Karpas-422 (cell line): Measurements from ENCODE around the gene PLPPR3. TPM values are rescaled to one million over a fixed set of nuclear protein-coding genes. Genes with fewer than 3 reads are reported as not detected.

Source experiments
- DNase-seq: peaks from one replicate; pipeline ENCODE4 v3.0.0-alpha.2; 2015
- H2AFZ ChIP-seq: fragments of 200-600 bp; sonication (generic); 2 replicates; pipeline ENCODE4 v1.6.1; 2014; ENCODE audit warnings: antibody characterized with exemption, low read length, mixed read lengths
- H3K27ac ChIP-seq: fragments of 200-600 bp; sonication (generic); 2 replicates; pipeline ENCODE4 v1.5.1; 2014; ENCODE audit warnings: mild to moderate bottlenecking, low read length, moderate library complexity
- H3K27me3 ChIP-seq: fragments of 200-600 bp; sonication (generic); 2 replicates; pipeline ENCODE4 v1.6.1; 2014; ENCODE audit warnings: low read length, mixed read lengths
- H3K36me3 ChIP-seq: fragments of 200-600 bp; sonication (generic); 2 replicates; pipeline ENCODE4 v1.6.1; 2014; ENCODE audit warnings: low read length, mixed read lengths; ENCODE audit not compliant: insufficient read depth
- H3K4me1 ChIP-seq: fragments of 200-600 bp; sonication (generic); 2 replicates; pipeline ENCODE4 v1.6.1; 2014; ENCODE audit warnings: mild to moderate bottlenecking, low read length, mixed read lengths
- H3K4me2 ChIP-seq: fragments of 200-600 bp; sonication (generic); 2 replicates; pipeline ENCODE4 v1.6.1; 2014; ENCODE audit warnings: low read length, low read depth, mild to moderate bottlenecking; ENCODE audit not compliant: poor library complexity, severe bottlenecking
- H3K4me3 ChIP-seq: fragments of 200-600 bp; sonication (generic); 2 replicates; pipeline ENCODE4 v1.5.1; 2014; ENCODE audit warnings: mild to moderate bottlenecking, antibody characterized with exemption, low read length, mixed read lengths
- H3K79me2 ChIP-seq: fragments of 200-600 bp; sonication (generic); 2 replicates; pipeline ENCODE4 v1.6.1; 2014; ENCODE audit warnings: mild to moderate bottlenecking, low read length, mixed read lengths
- H3K9ac ChIP-seq: fragments of 200-600 bp; sonication (generic); 2 replicates; pipeline ENCODE4 v1.6.0; 2014; ENCODE audit warnings: low read length
- H3K9me2 ChIP-seq: fragments of 200-600 bp; sonication (generic), shearing (Covaris generic); replicated peaks from 2 replicates; pipeline ENCODE4 v1.6.0; 2014; ENCODE audit warnings: mild to moderate bottlenecking, low read length, moderate library complexity; ENCODE audit not compliant: insufficient read depth
- H3K9me3 ChIP-seq: fragments of 300-700, 200-600 bp; sonication (generic); 2 replicates; pipeline ENCODE4 v1.6.1; 2014; ENCODE audit warnings: low read length, mixed read lengths
- H4K20me1 ChIP-seq: fragments of 200-600 bp; sonication (generic); 2 replicates; pipeline ENCODE4 v1.6.1; 2014; ENCODE audit warnings: mild to moderate bottlenecking, antibody characterized with exemption, low read length, low read depth; ENCODE audit not compliant: insufficient read depth
- total RNA-seq: library from RNA; depleted of rRNA; stranded (reverse); fragments of >200 nt; shearing (Covaris generic); gene quantifications from 2 replicates; pipeline ENCODE4 v1.2.3, GENCODE V29; 2014; ENCODE audit warnings: low replicate concordance

The PLPPR3 gene
- total RNA-seq, 1 experiment from 2014 or later = not detected

DNA sequence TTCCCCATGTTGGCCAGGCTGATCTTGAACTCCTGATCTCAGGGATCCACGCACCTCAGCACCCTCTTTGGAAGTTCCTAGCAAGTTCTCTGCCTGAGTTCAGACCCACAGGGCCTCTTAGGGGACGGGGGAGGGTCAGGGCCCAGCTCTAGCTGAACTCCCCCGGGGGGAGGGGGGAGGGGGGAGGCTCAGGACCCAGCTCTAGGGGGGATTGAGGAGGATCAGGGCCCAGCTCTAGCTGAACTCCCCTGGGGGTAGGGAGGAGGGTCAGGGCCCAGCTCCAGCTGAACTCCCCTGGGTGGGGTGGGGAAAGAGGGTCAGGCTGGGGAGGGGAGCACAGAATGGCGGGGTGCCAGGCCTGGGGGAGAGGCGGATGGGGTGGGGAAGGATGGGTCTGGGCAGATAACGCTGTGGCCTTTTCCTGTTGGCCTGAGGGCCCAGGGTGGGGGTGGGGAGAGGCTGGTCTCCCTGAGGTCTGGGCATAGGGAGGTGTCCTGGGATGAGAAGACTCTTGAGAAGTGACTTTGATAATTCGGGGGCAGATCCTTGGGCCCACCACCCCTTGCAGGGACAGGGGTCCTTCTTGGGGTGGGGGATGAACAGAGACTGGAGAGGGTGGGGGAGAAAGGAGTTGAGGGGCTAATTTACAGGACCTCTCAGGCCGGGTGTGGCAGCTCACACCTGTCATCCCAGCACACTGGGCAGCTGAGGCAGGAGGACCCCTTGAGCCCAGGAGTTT, 30.0 kb downstream of the PLPPR3 start:
- H2AFZ ChIP-seq = no peak overlapping the region
- no peaks in the 10 kb centered on the region for H3K9me2 ChIP-seq
- H3K4me1 ChIP-seq = no peaks in the 10 kb centered on the region; the same call in 1 of the 2 replicates
- no peak overlapping the region for H3K4me3 ChIP-seq
- H3K79me2 ChIP-seq = no peaks in the 10 kb centered on the region
- no peaks in the 10 kb centered on the region for H3K9me3 ChIP-seq
- H3K27ac ChIP-seq = no peak overlapping the region
- no peaks in the 10 kb centered on the region for H3K27me3 ChIP-seq
- DNase-seq = no peak
- H3K36me3 ChIP-seq = no peaks in the 10 kb centered on the region
- H3K4me2 ChIP-seq = no peak overlapping the region
- H3K9ac ChIP-seq = no peak overlapping the region
- no peaks in the 10 kb centered on the region for H4K20me1 ChIP-seq

DNA sequence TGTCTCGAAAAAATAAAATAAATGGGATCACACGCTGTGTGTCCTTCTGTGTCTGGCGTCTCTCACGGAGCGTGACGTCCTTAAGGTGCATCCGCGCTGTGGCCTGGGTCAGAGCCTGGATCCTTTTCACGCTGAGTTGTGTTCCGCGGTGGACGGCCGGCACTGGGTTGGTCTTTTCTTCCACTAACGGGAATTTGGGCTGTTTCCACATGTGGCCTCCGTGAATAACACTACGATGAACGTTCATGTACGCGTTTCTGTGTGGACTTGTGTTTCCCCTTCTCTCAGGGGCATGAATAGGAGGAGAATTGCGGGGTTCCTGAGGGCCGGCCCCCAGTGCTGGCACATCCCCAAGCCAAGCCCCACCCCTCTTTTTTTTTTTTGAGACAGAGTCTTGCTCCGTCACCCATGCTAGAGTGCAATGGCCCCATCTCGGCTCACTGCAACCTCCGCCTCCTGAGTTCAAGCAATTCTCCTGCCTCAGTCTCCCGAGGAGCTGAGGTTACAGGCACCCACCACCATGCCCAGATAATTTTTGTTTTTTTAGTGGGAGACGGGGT, 30.7 kb downstream of the PLPPR3 start:
- DNase-seq = no peak
- no peaks in the 10 kb centered on the region for H3K4me1 ChIP-seq
- no peaks in the 10 kb centered on the region for H3K27me3 ChIP-seq
- no peak overlapping the region for H3K4me3 ChIP-seq
- no peak overlapping the region for H3K4me2 ChIP-seq
- H2AFZ ChIP-seq = no peak overlapping the region
- H3K9ac ChIP-seq = no peak overlapping the region
- no peaks in the 10 kb centered on the region for H3K36me3 ChIP-seq
- no peaks in the 10 kb centered on the region for H3K9me2 ChIP-seq
- no peaks in the 10 kb centered on the region for H3K79me2 ChIP-seq
- no peaks in the 10 kb centered on the region for H4K20me1 ChIP-seq
- no peak overlapping the region for H3K27ac ChIP-seq
- H3K9me3 ChIP-seq = no peaks in the 10 kb centered on the region

DNA sequence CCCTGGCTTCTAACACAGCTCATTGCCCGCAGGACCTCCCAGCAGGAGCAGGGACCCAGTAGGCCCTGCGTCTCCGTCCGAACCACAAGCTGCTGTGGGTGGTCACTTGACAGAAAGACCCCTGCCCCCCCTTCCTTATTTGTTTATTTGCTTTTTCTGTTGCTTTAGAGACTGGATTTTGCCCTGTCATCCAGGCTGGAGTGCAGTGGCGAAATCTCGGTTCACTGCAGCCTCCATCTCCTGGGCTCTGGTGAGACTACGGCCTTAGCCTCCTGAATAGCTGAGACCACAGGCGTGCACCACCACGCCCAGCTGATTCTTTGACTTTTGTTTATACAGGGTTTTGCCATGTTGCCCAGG, 32.1 kb downstream of the PLPPR3 start:
- Histone ChIP-seq H3K36me3 (no peaks in the 10 kb centered on the region), H4K20me1 (no peaks in the 10 kb centered on the region), H3K9me3 (no peaks in the 10 kb centered on the region), H3K27ac (no peak overlapping the region), H3K4me1 (no peaks in the 10 kb centered on the region), H3K79me2 (no peaks in the 10 kb centered on the region), H3K27me3 (no peaks in the 10 kb centered on the region), H3K9ac (no peak overlapping the region), H3K4me3 (no peak overlapping the region), H3K4me2 (no peak overlapping the region), H3K9me2 (no peaks in the 10 kb centered on the region), H2AFZ (no peak overlapping the region)
- no peak for DNase-seq

DNA sequence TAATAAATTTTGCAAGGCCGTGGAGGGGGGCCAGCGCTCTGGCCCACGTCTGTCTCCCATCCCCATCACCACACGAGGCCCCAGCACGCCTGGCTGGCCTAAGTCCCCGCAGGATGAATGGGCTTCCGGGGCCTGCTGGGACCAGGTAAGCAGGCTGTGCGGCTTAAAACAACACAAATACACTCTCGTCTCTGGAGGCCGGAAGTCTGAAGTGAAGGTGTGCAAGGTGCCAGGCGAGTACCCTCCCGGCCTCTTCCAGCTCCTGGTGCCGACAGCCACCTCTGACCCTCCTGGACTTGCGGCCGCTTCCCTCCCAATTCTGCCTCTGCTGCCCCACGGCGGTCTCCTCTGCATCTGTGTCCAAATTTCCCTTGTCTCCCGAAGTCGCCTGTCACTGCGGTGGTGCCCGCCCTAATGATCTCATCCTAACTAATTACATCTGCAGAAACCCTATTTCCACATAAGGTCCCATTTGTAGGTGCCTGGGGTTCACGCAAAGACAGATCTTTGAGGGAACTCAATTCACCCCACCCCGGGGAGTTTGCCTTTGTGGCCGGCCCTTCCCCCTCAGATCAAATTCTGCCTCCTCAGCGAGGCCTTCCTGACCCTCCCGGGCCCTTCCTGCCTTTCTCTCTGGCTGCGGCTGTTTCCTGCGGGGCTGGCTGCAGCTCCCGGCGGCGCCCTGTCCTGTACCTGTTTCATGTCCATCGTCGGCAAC, 32.6 kb downstream of the PLPPR3 start:
- no peak overlapping the region for H3K27ac ChIP-seq
- no peak overlapping the region for H3K9ac ChIP-seq
- no peaks in the 10 kb centered on the region for H3K4me1 ChIP-seq
- no peaks in the 10 kb centered on the region for H3K9me3 ChIP-seq
- no peak overlapping the region for H3K4me3 ChIP-seq
- H3K9me2 ChIP-seq = no peaks in the 10 kb centered on the region
- no peaks in the 10 kb centered on the region for H3K36me3 ChIP-seq
- H3K4me2 ChIP-seq = no peak overlapping the region
- H2AFZ ChIP-seq = no peak overlapping the region
- no peaks in the 10 kb centered on the region for H3K27me3 ChIP-seq
- H3K79me2 ChIP-seq = no peaks in the 10 kb centered on the region
- no peaks in the 10 kb centered on the region for H4K20me1 ChIP-seq
- no peak for DNase-seq

DNA sequence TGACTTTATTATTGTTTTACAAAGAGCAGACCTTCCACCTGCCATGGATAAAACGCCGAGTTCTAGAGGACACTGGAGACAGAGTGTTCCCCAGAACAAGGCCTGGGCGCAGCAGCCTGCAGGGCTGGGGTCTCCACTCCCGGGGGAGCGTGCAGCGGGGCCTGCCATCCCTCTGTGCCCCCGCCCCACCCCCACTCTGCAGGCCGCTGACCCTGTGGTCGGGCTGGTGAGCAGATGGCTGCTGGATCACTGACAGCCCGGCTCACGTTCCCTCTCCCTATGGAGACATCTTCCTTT, 33.1 kb downstream of the PLPPR3 start:
- Histone ChIP-seq H3K9me3 (no peaks in the 10 kb centered on the region), H2AFZ (no peak overlapping the region), H3K4me3 (no peak overlapping the region), H3K4me1 (no peaks in the 10 kb centered on the region), H4K20me1 (no peaks in the 10 kb centered on the region), H3K9me2 (no peaks in the 10 kb centered on the region), H3K36me3 (no peaks in the 10 kb centered on the region), H3K4me2 (no peak overlapping the region), H3K79me2 (no peaks in the 10 kb centered on the region), H3K9ac (no peak overlapping the region), H3K27ac (no peak overlapping the region), H3K27me3 (no peaks in the 10 kb centered on the region)
- no peak for DNase-seq

DNA sequence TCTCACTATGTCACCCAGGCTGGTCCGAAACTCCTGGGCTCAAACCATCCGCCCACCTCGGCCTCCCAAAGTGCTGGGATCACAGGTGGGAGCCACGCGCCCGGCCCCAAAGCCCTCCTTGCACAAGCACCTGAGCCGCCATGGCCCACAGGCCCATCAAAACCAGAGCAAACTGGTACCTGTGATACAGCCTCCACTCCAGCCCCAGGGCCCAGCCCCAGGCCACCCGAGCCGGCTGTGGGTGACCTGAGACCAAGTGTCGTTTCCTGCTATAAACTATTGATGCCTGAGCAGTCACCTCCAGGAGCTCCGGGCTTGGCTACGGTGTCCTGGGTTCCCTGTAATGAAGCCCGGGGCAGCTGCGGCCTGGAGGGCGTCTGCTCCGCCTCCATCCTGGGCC, 34.2 kb downstream of the PLPPR3 start:
- no peak overlapping the region for H2AFZ ChIP-seq
- no peak overlapping the region for H3K27ac ChIP-seq
- no peak for DNase-seq
- no peaks in the 10 kb centered on the region for H3K36me3 ChIP-seq
- no peaks in the 10 kb centered on the region for H3K9me3 ChIP-seq
- no peaks in the 10 kb centered on the region for H4K20me1 ChIP-seq
- no peak overlapping the region for H3K9ac ChIP-seq
- no peak overlapping the region for H3K4me3 ChIP-seq
- no peak overlapping the region for H3K4me2 ChIP-seq
- H3K4me1 ChIP-seq = no peaks in the 10 kb centered on the region
- no peaks in the 10 kb centered on the region for H3K27me3 ChIP-seq
- H3K79me2 ChIP-seq = no peaks in the 10 kb centered on the region
- H3K9me2 ChIP-seq = no peaks in the 10 kb centered on the region

DNA sequence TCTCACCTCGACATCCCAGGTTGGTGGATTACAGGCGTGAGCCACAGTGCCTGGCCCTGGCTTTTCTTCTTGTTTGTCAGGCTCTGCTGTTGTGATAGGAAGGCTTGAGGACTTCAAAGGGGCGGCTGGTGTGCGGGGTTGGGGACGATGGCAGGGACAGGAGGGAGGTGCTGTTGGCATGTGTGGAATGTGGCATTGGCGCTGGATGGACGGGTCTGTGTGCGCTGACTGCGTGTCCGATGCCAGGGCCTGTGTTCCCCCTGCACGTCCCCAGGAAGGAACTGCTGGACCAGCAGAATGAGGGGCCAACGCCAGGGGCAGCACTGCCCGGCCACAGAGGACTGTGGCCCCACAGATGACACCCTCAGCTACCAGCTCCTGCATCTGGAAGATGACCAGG, 37.2 kb downstream of the PLPPR3 start:
- Histone ChIP-seq H3K4me1 (no peaks in the 10 kb centered on the region), H2AFZ (no peak overlapping the region), H3K4me2 (no peak overlapping the region), H3K9me3 (no peaks in the 10 kb centered on the region), H3K9ac (no peak overlapping the region), H3K79me2 (no peaks in the 10 kb centered on the region), H4K20me1 (no peaks in the 10 kb centered on the region), H3K27me3 (no peaks in the 10 kb centered on the region), H3K4me3 (no peak overlapping the region), H3K36me3 (no peaks in the 10 kb centered on the region), H3K27ac (no peak overlapping the region), H3K9me2 (no peaks in the 10 kb centered on the region)
- no peak for DNase-seq

DNA sequence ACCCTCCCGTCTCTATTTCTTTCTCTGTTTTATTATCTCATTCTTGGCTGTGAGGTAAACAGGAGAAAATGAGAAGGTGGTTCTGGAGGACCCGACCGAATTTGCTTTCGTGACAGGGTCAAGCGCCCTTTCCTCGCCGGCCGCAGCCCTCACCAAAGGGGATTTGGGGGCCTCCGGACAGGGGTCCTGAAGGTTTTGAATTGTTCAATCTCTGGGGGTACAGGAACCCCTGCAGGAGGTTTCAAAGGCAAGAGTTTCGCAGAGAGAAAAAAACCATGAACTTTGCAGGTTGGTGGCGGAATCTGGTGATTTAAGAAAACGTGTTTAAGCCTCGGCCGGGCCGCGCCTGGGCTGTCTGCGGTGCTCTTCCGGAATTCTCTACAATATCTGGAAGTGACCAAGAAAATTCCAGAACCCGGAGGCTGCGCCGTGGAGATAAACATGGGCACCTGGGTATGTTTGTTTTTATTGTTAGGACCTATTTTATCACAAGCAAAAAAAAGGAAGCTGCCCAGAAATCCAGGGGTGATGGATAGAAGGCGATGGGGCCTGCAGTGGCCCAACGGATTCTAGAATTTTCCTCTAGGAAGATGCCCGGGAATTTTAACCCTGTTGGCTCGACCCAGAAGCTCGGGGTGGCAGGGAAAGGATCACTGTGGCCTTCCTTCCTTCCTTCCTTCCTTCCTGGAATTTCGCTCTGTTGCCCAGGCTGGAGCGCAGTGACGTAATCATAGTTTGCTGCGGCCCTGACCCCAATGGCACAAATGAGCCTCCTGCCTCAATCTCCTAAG, 38.7 kb downstream of the PLPPR3 start:
- H3K9me2 ChIP-seq = no peaks in the 10 kb centered on the region
- no peak overlapping the region for H2AFZ ChIP-seq
- H3K4me2 ChIP-seq = no peak overlapping the region
- H3K79me2 ChIP-seq = no peaks in the 10 kb centered on the region
- H3K27ac ChIP-seq = no peak overlapping the region
- H3K4me1 ChIP-seq = no peaks in the 10 kb centered on the region
- no peaks in the 10 kb centered on the region for H3K9me3 ChIP-seq
- H3K9ac ChIP-seq = no peak overlapping the region
- no peaks in the 10 kb centered on the region for H4K20me1 ChIP-seq
- no peaks in the 10 kb centered on the region for H3K27me3 ChIP-seq
- no peak for DNase-seq
- H3K4me3 ChIP-seq = no peak overlapping the region
- H3K36me3 ChIP-seq = no peaks in the 10 kb centered on the region
